ENCODE data around the gene CYCS.
"Not testable (repeated sequence)": the region's sequence is repeated elsewhere in the genome, so short reads cannot be mapped to it uniquely, and the experiment has no call there.

The CYCS gene

DNA sequence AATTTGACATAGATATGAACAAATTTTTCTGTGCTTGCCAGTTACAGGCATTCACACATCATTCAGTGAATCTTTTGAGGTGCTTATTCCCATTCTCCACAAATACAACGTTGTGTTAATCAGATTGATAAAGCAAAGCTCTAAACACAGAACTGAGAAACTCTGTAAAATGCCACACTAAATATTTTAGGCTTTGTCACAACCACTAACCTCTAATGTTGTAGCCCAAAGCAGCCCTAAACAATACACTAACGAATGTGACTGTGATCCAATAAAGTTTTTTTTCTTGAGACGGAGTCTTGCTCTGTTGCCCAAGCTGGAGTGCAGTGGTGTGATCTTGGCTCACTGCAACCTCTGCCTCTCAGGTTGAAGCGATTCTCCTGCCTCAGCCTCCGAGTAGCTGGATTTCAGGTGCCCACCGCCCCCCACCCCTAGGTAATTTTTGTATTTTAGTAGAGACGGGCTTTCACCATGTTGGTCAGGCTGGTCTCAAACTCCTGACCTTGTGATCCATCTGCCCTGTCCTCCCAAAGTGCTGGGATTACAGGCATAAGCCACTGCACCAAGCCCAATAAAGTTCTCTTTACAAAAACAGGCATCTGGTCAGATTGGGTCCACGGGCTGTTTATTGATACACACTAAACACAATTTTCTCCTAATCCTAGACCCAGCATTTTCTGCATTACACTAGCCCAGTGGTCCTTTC lies 6.9 kb downstream of the CYCS start:
- DNase-seq (ENCODE audit: low spot score), result no peak

DNA sequence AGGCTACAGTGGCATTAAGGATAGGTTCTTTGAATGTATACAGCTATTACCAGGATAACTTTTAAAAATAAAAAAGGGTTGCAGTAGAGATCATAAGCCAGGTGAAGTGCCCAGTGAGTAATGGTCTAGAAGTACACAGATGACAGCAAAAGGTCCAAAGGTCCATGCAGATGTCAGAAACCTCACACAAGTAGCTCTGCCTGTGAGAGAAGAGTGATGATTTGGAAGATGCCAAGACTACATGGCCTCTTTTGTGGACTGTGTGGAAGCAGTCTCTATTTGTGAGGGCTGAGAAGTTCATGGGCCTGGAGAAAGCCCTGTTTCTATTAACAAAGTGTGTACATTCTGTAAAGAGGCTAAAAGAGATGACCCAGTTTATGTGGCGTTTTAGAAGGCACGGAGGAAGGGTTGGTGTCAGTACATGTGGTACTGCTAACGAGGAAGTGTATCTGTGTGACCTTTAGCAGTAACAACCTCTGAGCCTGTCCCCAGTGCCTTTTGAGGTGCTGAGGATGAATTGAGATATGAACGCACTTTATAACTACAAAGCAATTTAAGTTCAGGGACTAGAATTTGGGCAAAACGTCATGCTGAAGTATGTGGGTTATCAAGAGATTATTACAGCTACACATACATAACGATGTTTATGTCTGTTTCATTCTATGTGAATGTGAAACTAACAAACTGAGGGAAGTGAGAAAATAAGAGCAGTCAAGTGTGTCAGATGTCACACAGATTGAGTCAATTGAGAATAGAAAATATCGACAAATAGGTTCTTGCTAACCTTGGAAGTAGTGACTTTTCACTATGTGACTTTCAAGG lies 7.6 kb downstream of the CYCS start:
- no peak for DNase-seq (ENCODE audit: low spot score)

GRCh38 chr7:25116621-25117020 lies 8.4 kb downstream of the CYCS start:
- no peak for DNase-seq (ENCODE audit: low spot score)

DNA sequence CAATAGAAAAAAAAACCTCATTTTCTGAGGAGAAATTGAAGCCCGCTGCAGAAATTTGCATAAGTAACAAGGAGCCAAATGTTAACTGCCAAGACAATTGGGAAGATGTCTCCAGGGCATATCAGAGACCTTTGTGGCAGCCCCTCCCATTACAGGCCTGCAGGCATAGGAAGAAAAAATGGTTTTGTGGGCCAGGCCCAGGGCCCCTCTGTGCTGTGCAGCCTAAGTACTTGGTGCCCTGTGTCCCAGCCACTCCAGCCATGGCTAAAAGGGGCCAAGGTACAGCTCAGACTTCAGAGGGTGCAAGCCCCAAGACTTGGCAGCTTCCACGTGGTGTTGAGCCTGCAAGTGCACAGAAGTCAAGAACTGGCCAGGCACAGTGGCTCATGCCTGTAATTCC lies 14.5 kb downstream of the CYCS start:
- not testable (repeated sequence) for DNase-seq (ENCODE audit: low spot score)

- no peak for DNase-seq (ENCODE audit: low spot score)
Measured at GRCh38 chr7:25109276-25109675, 15.8 kb downstream of the CYCS start.

GRCh38 chr7:25105911-25106310 lies 19.1 kb downstream of the CYCS start:
- no peak for DNase-seq (ENCODE audit: low spot score)

- DNase-seq (ENCODE audit: low spot score), result no peak
Measured at GRCh38 chr7:25103773-25104172, 21.3 kb downstream of the CYCS start.

GRCh38 chr7:25101817-25102216 lies 23.2 kb downstream of the CYCS start:
- DNase-seq (ENCODE audit: low spot score), result no peak

GRCh38 chr7:25098096-25099046 lies 26.7 kb downstream of the CYCS start:
- peak; percentile 79 for DNase-seq (ENCODE audit: low spot score)

- no peak for DNase-seq (ENCODE audit: low spot score)
Measured at GRCh38 chr7:25095516-25096345, 29.3 kb downstream of the CYCS start.

DNA sequence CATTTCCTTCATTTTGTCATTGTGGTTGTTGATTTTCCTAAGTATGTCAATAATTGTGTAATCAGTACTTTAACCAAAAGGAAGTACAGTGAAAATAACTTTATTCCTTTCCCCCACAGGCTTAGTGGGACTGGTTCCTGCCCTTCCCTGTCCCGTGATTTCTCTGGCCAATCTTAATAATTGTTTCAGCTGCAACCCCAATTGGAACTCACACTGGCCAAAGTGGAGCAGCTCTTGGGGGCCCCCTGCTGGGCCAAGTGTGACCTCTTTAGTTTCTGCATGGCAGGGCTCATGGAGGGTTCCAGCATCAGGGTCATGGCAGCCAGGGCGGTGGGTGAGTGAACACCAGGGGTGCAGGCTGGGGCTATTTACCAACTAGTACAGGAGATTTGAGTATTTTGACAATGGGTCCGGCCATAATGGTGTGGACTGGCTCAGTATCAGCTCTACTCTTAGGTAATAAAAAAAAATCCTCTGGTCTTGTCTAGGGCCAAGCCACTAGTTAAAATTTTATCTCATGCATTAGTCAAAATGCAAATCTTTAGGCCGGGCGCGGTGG lies 31.7 kb downstream of the CYCS start:
- peak; percentile 86 for DNase-seq (ENCODE audit: low spot score)

GRCh38 chr7:25091779-25092178 lies 33.3 kb downstream of the CYCS start:
- DNase-seq (ENCODE audit: low spot score), result no peak

GRCh38 chr7:25091176-25091575 lies 33.9 kb downstream of the CYCS start:
- DNase-seq (ENCODE audit: low spot score), result no peak

- DNase-seq (ENCODE audit: low spot score), result no peak
Measured at GRCh38 chr7:25090374-25090773, 34.7 kb downstream of the CYCS start.

DNA sequence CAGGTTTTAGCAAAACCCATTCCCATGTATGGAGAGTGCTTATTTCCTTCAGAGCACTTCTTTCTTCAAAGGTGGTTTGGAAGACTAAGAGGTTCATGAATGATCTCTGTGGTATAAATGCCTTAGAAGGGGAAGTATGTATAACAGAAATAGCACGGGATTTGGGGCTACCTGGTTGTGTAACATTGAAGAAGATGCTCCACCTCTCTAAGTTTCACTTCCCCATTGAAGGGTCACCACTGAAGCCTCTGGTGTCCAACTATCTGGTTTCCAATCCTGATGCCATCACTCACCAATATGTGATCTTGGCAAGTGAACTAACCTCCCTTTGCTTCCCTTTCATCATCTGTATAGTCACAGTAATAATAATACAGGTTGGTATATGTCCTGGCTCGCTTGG lies 37.2 kb downstream of the CYCS start:
- no peak for DNase-seq (ENCODE audit: low spot score)

DNA sequence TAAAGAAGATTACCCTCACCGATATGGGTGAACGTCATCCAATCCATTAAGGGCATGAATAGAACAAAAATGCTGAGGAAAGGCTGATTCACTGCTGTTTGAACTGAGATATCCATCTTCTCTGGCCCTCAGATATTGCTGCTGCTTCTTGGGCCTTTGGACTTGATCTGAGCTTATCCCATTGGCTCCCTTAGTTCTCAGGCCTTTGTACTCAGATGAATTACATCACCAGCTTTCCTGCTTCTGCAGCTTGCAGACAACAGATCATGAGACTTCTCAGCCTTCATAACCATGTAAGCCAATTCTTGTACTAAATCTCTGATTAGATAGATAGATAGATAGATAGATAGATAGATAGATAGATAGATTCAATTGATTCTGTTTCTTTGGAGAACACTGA lies 40.2 kb downstream of the CYCS start:
- no peak for DNase-seq (ENCODE audit: low spot score)

GRCh38 chr7:25083201-25083600 lies 41.9 kb downstream of the CYCS start:
- DNase-seq (ENCODE audit: low spot score), result no peak

GRCh38 chr7:25082041-25082440 lies 43.0 kb downstream of the CYCS start:
- not testable (repeated sequence) for DNase-seq (ENCODE audit: low spot score)

GRCh38 chr7:25077096-25077495 lies 48.0 kb downstream of the CYCS start:
- DNase-seq (ENCODE audit: low spot score), result no peak

DNA sequence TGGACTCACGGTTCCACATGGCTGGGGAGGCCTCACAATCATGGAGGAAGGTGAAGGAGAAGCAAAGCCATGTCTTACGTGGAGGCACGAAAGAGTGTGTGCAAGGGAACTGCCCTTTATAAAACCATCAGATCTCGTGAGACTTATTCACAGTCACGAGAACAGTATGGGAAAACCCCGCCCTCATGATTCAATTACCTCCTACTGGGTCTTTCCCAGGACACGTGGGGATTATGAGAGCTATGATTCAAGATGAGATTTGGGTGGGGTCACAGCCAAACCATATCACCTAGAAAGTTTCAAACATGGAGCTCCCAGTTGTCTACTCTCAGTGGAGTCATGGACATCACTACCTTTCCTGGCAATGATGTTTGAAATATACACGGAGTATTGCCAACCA lies 49.6 kb downstream of the CYCS start:
- DNase-seq (ENCODE audit: low spot score), result no peak

DNA sequence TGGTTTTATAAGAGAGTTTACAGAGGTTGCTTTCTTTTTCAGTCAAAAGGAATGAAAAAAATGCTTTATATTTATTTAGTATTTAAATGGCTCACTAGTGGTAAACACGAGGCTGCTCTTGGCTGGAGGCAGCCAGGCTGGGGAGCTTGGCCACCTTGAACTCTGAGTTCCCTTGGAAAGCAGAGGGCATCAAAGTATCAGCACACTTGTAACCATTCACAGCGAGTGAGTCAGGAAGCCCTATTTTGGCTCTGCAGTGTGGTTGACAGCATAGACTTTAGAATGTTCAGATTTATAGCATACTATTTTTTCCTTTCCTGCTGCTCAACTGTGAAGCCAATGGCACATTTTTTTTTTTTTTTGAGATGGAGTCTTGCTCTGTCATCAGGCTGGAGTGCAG lies 51.6 kb downstream of the CYCS start:
- DNase-seq (ENCODE audit: low spot score), result peak; percentile 82

Data from AG08395 (cell line).